Erythroblast (primary cell): ENCODE measurements around the gene SLC25A20.

Source experiments
- GATA1 ChIP-seq: IDR thresholded peaks from 2 replicates; pipeline ENCODE4 v1.6.1; 2011; ENCODE audit warnings: low read depth, mild to moderate bottlenecking, control low read depth, low read length, moderate library complexity
- POLR2A ChIP-seq: IDR thresholded peaks from 2 replicates; pipeline ENCODE4 v1.6.1; 2011; ENCODE audit warnings: mild to moderate bottlenecking, low read length

- TF ChIP-seq POLR2A = no peak
- no peak for TF ChIP-seq GATA1
Measured at GRCh38 chr3:48931944-48932580, 33.4 kb upstream of the SLC25A20 start.
